Astrocyte of the spinal cord (primary cell): ENCODE measurements around the gene TEX29.

ENCODE experiments used
- DNase-seq: peaks from one replicate; pipeline ENCODE4 v3.0.0; 2011; ENCODE audit warnings: low read depth, low spot score
- H3K4me3 ChIP-seq: 2 replicates; pipeline ENCODE4 v1.5.1; 2011; ENCODE audit warnings: low read depth, mild to moderate bottlenecking, low read length, moderate library complexity
- CTCF ChIP-seq: IDR thresholded peaks from 2 replicates; pipeline ENCODE4 v1.5.1; 2012; ENCODE audit warnings: low read depth, mild to moderate bottlenecking, low read length, inconsistent platforms
- in situ Hi-C: cut with HindIII; loops from 2 replicates; pipeline ENCODE4 v1.10.0; 2017; ENCODE audit warnings: low sequenced_read_pairs

Gene TEX29

GRCh38 chr13:111370570-111371535 lies 50.4 kb downstream of the TEX29 start:
- H3K4me3 ChIP-seq = no peak overlapping the region
- no peak for DNase-seq
- in situ Hi-C loops = no loop called here
- no peak for TF ChIP-seq CTCF

GRCh38 chr13:111371720-111372119 lies 51.3 kb downstream of the TEX29 start:
- TF ChIP-seq CTCF = no peak
- no peak overlapping the region for H3K4me3 ChIP-seq
- DNase-seq = no peak
- in situ Hi-C loops = no loop called here

GRCh38 chr13:111372651-111373425 lies 52.4 kb downstream of the TEX29 start:
- no peak for DNase-seq
- H3K4me3 ChIP-seq = no peak overlapping the region
- no peak for TF ChIP-seq CTCF
- in situ Hi-C loops = no loop called here

GRCh38 chr13:111373486-111373885 lies 53.0 kb downstream of the TEX29 start:
- TF ChIP-seq CTCF = no peak
- H3K4me3 ChIP-seq = no peak overlapping the region
- no peak for DNase-seq
- in situ Hi-C loops = no loop called here

- no peak overlapping the region for H3K4me3 ChIP-seq
- TF ChIP-seq CTCF = no peak
- no peak for DNase-seq
- in situ Hi-C loops = no loop called here
Observed at GRCh38 chr13:111380431-111380830, 60.0 kb downstream of the TEX29 start.

GRCh38 chr13:111382411-111382810 lies 62.0 kb downstream of the TEX29 start:
- TF ChIP-seq CTCF = no peak
- no peak overlapping the region for H3K4me3 ChIP-seq
- in situ Hi-C loops = no loop called here
- DNase-seq = no peak
